SK-N-MC (cell line): ENCODE results near the gene NFKB1.

Source experiments
- EZH2 ChIP-seq: fragments of 200-600 bp; sonication (generic); IDR thresholded peaks from one replicate; pipeline ENCODE4 v1.6.1; 2017; ENCODE audit warnings: antibody characterized with exemption
- POLR2AphosphoS5 ChIP-seq: IDR thresholded peaks from 2 replicates; pipeline ENCODE4 v1.6.1; 2012; ENCODE audit warnings: mild to moderate bottlenecking, low read depth, low read length, borderline replicate concordance

GRCh38 chr4:102560115-102560514 lies 59.0 kb downstream of the NFKB1 start:
- TF ChIP-seq EZH2: no peak
- TF ChIP-seq POLR2AphosphoS5: no peak
